Brain microvascular endothelial cell (primary cell): Measurements from ENCODE around the gene OR52N4.

Source experiments
- DNase-seq: peaks from one replicate; pipeline ENCODE4 v3.0.0-alpha.2; 2020
- H3K27ac ChIP-seq: fragments of 250-450 bp; sonication (Bioruptor Pico); 2 replicates; pipeline ENCODE4 v1.5.1; 2020; ENCODE audit warnings: mild to moderate bottlenecking, moderate library complexity
- H3K27me3 ChIP-seq: fragments of 250-450 bp; sonication (Bioruptor Pico); replicated peaks from 2 replicates; pipeline ENCODE4 v1.5.1; 2020; ENCODE audit warnings: mild to moderate bottlenecking
- H3K36me3 ChIP-seq: fragments of 250-450 bp; sonication (Bioruptor Pico); replicated peaks from 2 replicates; pipeline ENCODE4 v1.5.1; 2020; ENCODE audit warnings: mild to moderate bottlenecking
- H3K4me3 ChIP-seq: 2 replicates; pipeline ENCODE4 v1.5.1; 2011; ENCODE audit warnings: low read depth, mild to moderate bottlenecking, control low read depth, low read length, moderate library complexity
- in situ Hi-C: cut with HindIII; loops from 2 replicates; pipeline ENCODE4 v1.10.0; 2017; ENCODE audit warnings: low sequenced_read_pairs, low pct_ligation_motif_present
- TF ChIP-seq, protein P1 (sequence below): IDR thresholded peaks from 2 replicates; pipeline ENCODE4 v1.5.1; 2011; ENCODE audit warnings: low read depth, mild to moderate bottlenecking, moderate library complexity, low read length, control low read depth, inconsistent platforms; ENCODE audit errors: missing control alignments

The OR52N4 gene

DNA sequence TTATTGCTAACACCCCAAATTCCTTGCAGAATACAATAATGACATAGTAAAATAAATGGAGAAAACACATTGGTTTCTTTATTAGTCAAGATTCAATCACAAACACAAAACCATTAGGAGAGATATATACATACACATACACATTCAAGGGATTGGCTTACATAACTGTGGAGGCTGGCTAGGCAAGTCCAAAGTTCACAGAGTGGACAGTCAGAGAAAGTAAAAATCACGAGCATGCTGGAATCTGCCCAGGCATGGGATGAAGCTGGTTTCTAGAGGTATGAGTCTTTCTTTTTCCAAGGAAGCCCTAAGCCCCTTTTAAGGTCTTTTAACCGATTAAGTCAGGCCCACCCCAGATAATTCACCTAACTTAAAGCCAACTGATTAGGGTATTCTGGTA, 31.4 kb upstream of the OR52N4 start:
- TF ChIP-seq, protein P1, sequence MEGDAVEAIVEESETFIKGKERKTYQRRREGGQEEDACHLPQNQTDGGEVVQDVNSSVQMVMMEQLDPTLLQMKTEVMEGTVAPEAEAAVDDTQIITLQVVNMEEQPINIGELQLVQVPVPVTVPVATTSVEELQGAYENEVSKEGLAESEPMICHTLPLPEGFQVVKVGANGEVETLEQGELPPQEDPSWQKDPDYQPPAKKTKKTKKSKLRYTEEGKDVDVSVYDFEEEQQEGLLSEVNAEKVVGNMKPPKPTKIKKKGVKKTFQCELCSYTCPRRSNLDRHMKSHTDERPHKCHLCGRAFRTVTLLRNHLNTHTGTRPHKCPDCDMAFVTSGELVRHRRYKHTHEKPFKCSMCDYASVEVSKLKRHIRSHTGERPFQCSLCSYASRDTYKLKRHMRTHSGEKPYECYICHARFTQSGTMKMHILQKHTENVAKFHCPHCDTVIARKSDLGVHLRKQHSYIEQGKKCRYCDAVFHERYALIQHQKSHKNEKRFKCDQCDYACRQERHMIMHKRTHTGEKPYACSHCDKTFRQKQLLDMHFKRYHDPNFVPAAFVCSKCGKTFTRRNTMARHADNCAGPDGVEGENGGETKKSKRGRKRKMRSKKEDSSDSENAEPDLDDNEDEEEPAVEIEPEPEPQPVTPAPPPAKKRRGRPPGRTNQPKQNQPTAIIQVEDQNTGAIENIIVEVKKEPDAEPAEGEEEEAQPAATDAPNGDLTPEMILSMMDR = no peak
- Histone ChIP-seq H3K36me3 (no peaks in the 10 kb centered on the region), H3K27me3 (no peaks in the 10 kb centered on the region), H3K4me3 (no peak overlapping the region), H3K27ac (no peak overlapping the region)
- in situ Hi-C loops = no loop called here
- no peak for DNase-seq

DNA sequence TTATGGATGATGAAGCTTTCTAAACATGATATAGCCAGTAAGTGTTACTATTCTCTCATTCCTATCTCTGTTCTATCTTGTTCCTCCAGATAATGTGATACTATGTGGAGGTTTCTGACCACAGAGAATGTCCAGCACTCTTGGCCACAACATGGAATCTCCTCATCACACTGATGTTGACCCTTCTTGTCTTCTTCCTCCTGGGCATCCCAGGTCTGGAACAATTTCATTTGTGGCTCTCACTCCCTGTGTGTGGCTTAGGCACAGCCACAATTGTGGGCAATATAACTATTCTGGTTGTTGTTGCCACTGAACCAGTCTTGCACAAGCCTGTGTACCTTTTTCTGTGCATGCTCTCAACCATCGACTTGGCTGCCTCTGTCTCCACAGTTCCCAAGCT, 27.7 kb upstream of the OR52N4 start:
- no peak for DNase-seq
- no peaks in the 10 kb centered on the region for H3K27me3 ChIP-seq
- no peaks in the 10 kb centered on the region for H3K36me3 ChIP-seq
- TF ChIP-seq, protein P1 = no peak
- H3K4me3 ChIP-seq = no peak overlapping the region
- H3K27ac ChIP-seq = no peak overlapping the region
- in situ Hi-C loops = no loop called here

DNA sequence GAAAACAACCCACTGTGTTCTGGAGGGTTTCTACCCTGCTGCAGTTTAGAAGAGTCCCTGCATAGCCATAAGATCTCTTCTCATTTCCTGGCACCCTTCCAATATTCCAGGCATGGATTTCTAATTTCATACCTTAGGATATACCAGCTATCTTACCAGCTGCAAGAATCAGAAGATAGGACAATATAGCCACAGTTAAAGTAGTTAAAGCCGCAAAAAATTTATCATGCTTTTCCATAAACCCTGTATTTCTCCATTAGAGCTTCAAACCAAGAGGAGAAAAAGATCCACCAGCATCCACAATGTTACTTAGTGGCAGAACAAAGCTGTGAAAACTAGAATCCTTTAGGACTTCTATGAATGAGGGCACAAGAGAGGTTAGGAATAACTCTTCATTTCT, 26.4 kb upstream of the OR52N4 start:
- TF ChIP-seq, protein P1 = no peak
- Histone ChIP-seq H3K27me3 (no peaks in the 10 kb centered on the region), H3K4me3 (no peak overlapping the region), H3K36me3 (no peaks in the 10 kb centered on the region), H3K27ac (no peak overlapping the region)
- no peak for DNase-seq
- in situ Hi-C loops = no loop called here

DNA sequence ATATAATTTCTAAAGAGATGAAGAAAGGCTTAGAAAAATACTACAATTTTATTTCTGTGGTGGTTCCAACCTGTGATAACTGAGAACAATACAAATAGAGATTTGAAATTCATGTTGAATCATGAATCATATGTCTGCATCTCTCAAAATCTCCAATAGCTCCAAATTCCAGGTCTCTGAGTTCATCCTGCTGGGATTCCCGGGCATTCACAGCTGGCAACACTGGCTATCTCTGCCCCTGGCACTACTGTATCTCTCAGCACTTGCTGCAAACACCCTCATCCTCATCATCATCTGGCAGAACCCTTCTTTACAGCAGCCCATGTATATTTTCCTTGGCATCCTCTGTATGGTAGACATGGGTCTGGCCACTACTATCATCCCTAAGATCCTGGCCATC, 17.6 kb upstream of the OR52N4 start, which contains the start of gene OR56B1:
Gene OR56B1, plus strand, starts transcription at position 53 of the 400 bp plus-strand sequence. Its CDS starts 69 bp downstream, at position 122.
- TF ChIP-seq, protein P1 = no peak
- peak; percentile 10 for DNase-seq
- Histone ChIP-seq H3K4me3 (no peak within 1 kb of the TSS), H3K36me3 (no peaks in the 10 kb centered on the region), H3K27ac (peak within 1 kb of the TSS; percentile 69), H3K27me3 (no peaks in the 10 kb centered on the region)
- in situ Hi-C loops = no loop called here

DNA sequence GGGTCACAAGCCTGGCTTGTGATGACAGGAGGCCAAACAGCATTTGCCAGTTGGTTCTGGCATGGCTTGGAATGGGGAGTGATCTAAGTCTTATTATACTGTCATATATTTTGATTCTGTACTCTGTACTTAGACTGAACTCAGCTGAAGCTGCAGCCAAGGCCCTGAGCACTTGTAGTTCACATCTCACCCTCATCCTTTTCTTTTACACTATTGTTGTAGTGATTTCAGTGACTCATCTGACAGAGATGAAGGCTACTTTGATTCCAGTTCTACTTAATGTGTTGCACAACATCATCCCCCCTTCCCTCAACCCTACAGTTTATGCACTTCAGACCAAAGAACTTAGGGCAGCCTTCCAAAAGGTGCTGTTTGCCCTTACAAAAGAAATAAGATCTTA, 17.0 kb upstream of the OR52N4 start:
- Histone ChIP-seq H3K36me3 (no peaks in the 10 kb centered on the region), H3K27me3 (no peaks in the 10 kb centered on the region), H3K27ac (peak overlapping the region; percentile 69), H3K4me3 (no peak overlapping the region)
- TF ChIP-seq, protein P1 = no peak
- DNase-seq = peak; percentile 69
- in situ Hi-C loops = no loop called here

DNA sequence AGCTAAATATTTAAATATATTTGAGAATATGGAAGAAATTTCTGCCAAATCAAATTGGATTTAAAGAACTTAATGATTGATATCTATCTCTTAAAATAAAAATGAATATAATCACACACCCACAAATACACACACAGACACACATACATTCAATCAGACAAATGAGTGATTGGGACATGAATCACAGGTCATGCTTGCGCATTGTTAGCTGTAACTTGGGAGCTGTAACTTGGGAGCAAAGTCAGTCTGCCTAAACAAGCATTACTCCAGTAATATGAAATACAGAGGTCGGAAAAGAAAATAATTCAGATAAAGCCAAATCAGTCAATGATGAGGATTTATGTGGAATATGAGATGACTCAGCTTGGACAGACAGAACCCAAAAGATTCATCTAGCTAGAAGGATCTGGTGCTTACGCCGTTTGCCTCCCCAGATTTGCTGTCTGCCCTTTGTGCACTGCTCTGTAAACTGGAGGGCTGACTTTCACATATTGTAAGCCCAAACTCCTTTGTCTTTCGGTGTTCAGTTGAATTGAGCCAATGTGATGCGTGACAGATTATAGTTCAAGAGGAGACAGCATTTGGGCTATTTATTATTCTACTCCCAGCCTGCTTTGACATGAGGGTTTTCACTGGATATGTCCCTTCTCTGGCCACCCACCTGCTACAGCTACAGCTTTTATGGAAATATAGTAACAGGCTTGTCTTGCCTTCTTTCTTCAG, 16.2 kb upstream of the OR52N4 start:
- TF ChIP-seq, protein P1 = no peak
- peak; percentile 64 for DNase-seq
- no peaks in the 10 kb centered on the region for H3K36me3 ChIP-seq
- H3K27ac ChIP-seq = peak overlapping the region; percentile 69
- H3K27me3 ChIP-seq = no peaks in the 10 kb centered on the region
- in situ Hi-C loops = no loop called here
- no peak overlapping the region for H3K4me3 ChIP-seq
